ENCODE data around the gene LGMN. TPM values are rescaled to one million over a fixed set of nuclear protein-coding genes. Genes with fewer than 3 reads are reported as not detected.

LGMN gene
- total RNA-seq, 1 experiment from 2014 or later, result 20.0 TPM

DNA sequence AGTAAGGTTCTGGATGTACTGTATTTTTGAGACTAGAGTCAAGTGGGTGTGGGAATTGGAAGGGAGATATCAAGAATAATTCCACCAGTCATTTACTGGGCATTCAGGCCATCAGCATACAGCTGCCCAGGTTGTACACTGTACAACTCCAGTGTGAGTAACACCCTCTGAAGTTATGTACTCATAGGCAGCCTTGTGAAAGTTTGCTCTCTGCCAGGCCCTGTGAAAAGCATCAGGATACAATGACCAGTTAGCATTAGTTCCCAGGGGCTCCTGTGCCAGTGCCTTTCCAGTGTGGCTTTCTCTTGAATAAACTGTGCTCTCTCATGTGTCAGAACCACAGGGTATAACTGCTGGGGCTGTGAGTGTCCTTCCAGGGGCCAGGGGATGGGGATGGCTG is 89.7 kb downstream of the LGMN start:
- Mint-ChIP-seq H3K4me3 (ENCODE audit: unreplicated experiment) (no peak overlapping the region), H3K27ac (ENCODE audit: low read depth, unreplicated experiment) (no peak overlapping the region), H3K9me3 (ENCODE audit: unreplicated experiment) (no peaks in the 10 kb centered on the region), H3K4me1 (ENCODE audit: insufficient read depth, unreplicated experiment) (peaks cover 3% of the 10 kb centered on the region), H3K27me3 (ENCODE audit: insufficient read depth, unreplicated experiment) (no peaks in the 10 kb centered on the region), H3K36me3 (ENCODE audit: insufficient read depth, unreplicated experiment) (peaks cover under 1% of the 10 kb centered on the region)
- ChIA-PET POLR2A (no interaction called here), CTCF (interaction anchor here (1.7 kb wide), 1 partner anchor 10 kb away, joined by 7 read pairs; no protein-coding TSS in a partner anchor)
- intact Hi-C loops (cut with micrococcal nuclease), result no loop called here
- no TSS peak for BruUV-seq (replicated peaks)
- DNase-seq (ENCODE audit: unreplicated experiment), result peak; percentile 17
- TF ChIP-seq, protein P1, sequence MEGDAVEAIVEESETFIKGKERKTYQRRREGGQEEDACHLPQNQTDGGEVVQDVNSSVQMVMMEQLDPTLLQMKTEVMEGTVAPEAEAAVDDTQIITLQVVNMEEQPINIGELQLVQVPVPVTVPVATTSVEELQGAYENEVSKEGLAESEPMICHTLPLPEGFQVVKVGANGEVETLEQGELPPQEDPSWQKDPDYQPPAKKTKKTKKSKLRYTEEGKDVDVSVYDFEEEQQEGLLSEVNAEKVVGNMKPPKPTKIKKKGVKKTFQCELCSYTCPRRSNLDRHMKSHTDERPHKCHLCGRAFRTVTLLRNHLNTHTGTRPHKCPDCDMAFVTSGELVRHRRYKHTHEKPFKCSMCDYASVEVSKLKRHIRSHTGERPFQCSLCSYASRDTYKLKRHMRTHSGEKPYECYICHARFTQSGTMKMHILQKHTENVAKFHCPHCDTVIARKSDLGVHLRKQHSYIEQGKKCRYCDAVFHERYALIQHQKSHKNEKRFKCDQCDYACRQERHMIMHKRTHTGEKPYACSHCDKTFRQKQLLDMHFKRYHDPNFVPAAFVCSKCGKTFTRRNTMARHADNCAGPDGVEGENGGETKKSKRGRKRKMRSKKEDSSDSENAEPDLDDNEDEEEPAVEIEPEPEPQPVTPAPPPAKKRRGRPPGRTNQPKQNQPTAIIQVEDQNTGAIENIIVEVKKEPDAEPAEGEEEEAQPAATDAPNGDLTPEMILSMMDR (IDR thresholded peaks at IDR 0.05; ENCODE audit: unreplicated experiment), result no peak

DNA sequence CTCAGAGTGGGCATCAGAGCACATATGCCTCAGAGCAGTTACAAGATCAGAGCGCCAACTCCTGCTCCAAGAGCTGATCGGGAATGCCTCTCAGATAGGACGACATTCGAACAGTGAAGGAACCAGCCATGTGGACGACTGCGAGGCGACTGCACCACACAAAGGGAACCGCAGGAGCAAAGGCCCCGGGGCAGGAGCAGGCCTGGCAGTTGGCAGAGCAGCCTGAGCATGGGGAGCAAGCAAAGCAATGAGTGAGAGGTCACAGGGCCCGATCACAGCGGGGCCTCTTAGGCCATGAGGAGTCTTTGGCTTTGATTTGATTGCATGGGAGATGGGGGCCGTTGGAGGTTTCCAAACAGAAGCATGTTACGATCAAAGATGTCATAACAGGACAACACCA is 90.3 kb downstream of the LGMN start:
- TF ChIP-seq, protein P1 (IDR thresholded peaks at IDR 0.05; ENCODE audit: unreplicated experiment), result no peak
- Mint-ChIP-seq H3K27ac (ENCODE audit: low read depth, unreplicated experiment) (no peak overlapping the region), H3K4me1 (ENCODE audit: insufficient read depth, unreplicated experiment) (peaks cover 3% of the 10 kb centered on the region), H3K9me3 (ENCODE audit: unreplicated experiment) (no peaks in the 10 kb centered on the region), H3K36me3 (ENCODE audit: insufficient read depth, unreplicated experiment) (no peaks in the 10 kb centered on the region), H3K4me3 (ENCODE audit: unreplicated experiment) (no peak overlapping the region), H3K27me3 (ENCODE audit: insufficient read depth, unreplicated experiment) (no peaks in the 10 kb centered on the region)
- DNase-seq (ENCODE audit: unreplicated experiment), result no peak
- intact Hi-C loops (cut with micrococcal nuclease), result no loop called here
- ChIA-PET POLR2A (no interaction called here), CTCF (interaction anchor here (1.7 kb wide), 1 partner anchor 10 kb away, joined by 7 read pairs; no protein-coding TSS in a partner anchor)
- no TSS peak for BruUV-seq (replicated peaks)

DNA sequence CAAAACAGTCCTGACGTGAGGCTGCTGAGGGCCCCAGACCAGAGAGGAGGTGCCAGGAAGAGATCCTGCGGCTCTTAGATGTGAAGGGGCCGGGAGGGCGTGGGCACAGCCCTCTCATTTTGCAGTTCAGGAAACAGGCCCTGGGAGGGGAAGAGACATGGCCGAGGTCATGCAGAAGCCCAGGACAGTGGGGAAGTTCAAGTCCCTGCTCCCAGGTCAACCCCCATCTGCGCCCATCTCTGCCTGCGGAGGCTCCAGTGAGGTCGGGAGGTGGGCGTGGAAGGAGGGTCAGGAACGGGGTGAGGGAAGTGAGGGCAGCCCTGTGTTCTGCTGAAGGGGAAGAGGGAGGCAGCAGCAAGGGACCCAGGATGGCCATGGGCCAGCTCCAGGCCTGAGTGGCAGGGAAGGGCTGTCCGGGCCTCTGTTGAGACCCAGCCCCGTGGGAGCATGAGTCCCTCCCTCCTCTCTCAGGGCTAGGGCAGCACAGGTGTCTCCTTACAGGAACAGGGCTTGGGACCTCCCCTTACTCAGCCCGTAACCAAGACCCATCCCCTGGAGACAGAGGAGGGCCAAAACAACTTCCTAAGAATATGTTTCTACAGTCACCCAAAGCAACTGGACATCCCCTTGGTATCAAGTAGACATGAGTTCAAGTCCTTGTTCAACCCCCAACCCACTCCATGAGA is 90.8 kb downstream of the LGMN start:
- Mint-ChIP-seq H3K4me1 (ENCODE audit: insufficient read depth, unreplicated experiment) (peaks cover 3% of the 10 kb centered on the region), H3K36me3 (ENCODE audit: insufficient read depth, unreplicated experiment) (no peaks in the 10 kb centered on the region), H3K27ac (ENCODE audit: low read depth, unreplicated experiment) (no peak overlapping the region), H3K27me3 (ENCODE audit: insufficient read depth, unreplicated experiment) (no peaks in the 10 kb centered on the region), H3K9me3 (ENCODE audit: unreplicated experiment) (no peaks in the 10 kb centered on the region), H3K4me3 (ENCODE audit: unreplicated experiment) (no peak overlapping the region)
- intact Hi-C loops (cut with micrococcal nuclease), result no loop called here
- TF ChIP-seq, protein P1 (IDR thresholded peaks at IDR 0.05; ENCODE audit: unreplicated experiment), result no peak
- CTCF ChIA-PET, result no interaction called here
- no peak for DNase-seq (ENCODE audit: unreplicated experiment)
- POLR2A ChIA-PET, result no interaction called here
- no TSS peak for BruUV-seq (replicated peaks)

DNA sequence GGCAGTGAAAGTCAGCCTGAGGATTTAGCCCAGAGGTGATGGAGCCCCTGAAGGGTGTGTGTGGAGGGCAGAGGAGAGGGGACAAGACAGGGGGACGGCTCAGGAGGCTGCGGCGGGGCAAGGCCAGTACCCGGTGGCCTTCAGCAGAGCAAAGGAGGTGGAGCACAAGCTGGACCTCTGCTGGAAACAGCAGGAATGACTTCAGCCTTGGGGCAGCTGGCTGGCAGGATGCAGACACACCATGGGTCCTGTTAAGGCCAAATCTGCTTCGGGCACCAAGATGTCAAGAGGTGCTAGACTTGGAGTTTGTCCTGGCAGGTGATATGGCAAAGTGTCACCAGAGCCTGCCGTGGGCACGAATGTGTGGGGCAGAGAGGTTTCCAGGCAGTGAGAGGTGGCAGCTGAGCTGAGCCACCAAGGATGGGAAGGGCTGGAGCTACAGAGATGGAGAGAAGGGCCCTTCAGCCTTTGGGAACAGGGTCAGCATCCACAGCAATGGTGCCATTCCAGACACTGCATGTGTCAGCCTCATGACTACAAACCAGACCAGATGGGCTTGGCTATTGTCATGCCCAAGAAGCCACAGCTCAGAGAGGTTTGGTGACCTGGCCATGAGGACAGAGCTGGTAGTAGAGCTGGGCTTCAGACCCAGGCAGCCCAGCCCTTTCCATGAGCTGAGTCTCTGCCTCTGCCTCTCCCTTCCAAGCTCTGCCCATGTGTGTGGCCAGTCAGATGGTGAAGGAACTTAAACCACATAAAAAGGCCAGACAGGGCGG is 91.9 kb downstream of the LGMN start:
- intact Hi-C loops (cut with micrococcal nuclease), result no loop called here
- Mint-ChIP-seq H3K4me3 (ENCODE audit: unreplicated experiment) (no peak overlapping the region), H3K36me3 (ENCODE audit: insufficient read depth, unreplicated experiment) (no peaks in the 10 kb centered on the region), H3K4me1 (ENCODE audit: insufficient read depth, unreplicated experiment) (peaks cover 3% of the 10 kb centered on the region), H3K9me3 (ENCODE audit: unreplicated experiment) (no peaks in the 10 kb centered on the region), H3K27me3 (ENCODE audit: insufficient read depth, unreplicated experiment) (no peaks in the 10 kb centered on the region), H3K27ac (ENCODE audit: low read depth, unreplicated experiment) (no peak overlapping the region)
- no peak for DNase-seq (ENCODE audit: unreplicated experiment)
- CTCF ChIA-PET, result interaction anchor here (0.5 kb wide), 1 partner anchor 394 kb away, joined by 3 read pairs; no protein-coding TSS in a partner anchor
- TF ChIP-seq, protein P1 (IDR thresholded peaks at IDR 0.05; ENCODE audit: unreplicated experiment), result no peak
- POLR2A ChIA-PET, result no interaction called here
- BruUV-seq (replicated peaks), result no TSS peak
